Vagina (tissue), 2 donors: ENCODE measurements around the gene TRIM5. TPM values are rescaled to one million over a fixed set of nuclear protein-coding genes. Genes with fewer than 3 reads are reported as not detected.
"Not testable (repeated sequence)": the region's sequence is repeated elsewhere in the genome, so short reads cannot be mapped to it uniquely, and the experiment has no call there.

Experiments used
- DNase-seq, 2 donors: peaks; one replicate each; pipeline ENCODE4 v3.0.0-alpha.2; 2017; ENCODE audit errors: extremely low spot score in 2 of 2
- H3K27ac ChIP-seq: fragments of 200-600 bp; sonication (generic); one replicate; pipeline ENCODE4 v1.5.1; 2019
- H3K27me3 ChIP-seq: fragments of 200-600 bp; sonication (generic); one replicate; pipeline ENCODE4 v1.5.1; 2019
- H3K36me3 ChIP-seq, 2 donors: fragments of 200-600 bp; sonication (generic); one replicate each; pipeline ENCODE4 v1.5.1; 2017 to 2019
- H3K4me1 ChIP-seq: fragments of 200-600 bp; sonication (generic); one replicate; pipeline ENCODE4 v1.5.1; 2019
- H3K4me3 ChIP-seq, 2 donors: fragments of 200-600 bp; sonication (generic); 1 replicate in 1 of 2; 2 replicates in 1 of 2; pipeline ENCODE4 v1.5.1; 2016 to 2019
- H3K9me3 ChIP-seq: fragments of 200-600 bp; sonication (generic); one replicate; pipeline ENCODE4 v1.5.1; 2019
- POLR2A ChIP-seq, 2 donors: fragments of 450-650 bp; IDR thresholded peaks; one replicate each; pipeline ENCODE4 v1.6.1; 2017; ENCODE audit warnings: antibody characterized with exemption in 2 of 2, mild to moderate bottlenecking in 2 of 2, moderate library complexity in 2 of 2
- POLR2AphosphoS5 ChIP-seq, 2 donors: sonication (generic); formaldehyde crosslinking; IDR thresholded peaks; one replicate each; pipeline ENCODE4 v1.9.0; 2017; ENCODE audit warnings: antibody characterized with exemption in 2 of 2, mild to moderate bottlenecking in 2 of 2, low read depth in 1 of 2; ENCODE audit not compliant: insufficient read depth in 1 of 2
- intact Hi-C: fragments of 100-400 bp; cut with DNase I; formaldehyde crosslinking; loops from one replicate; pipeline ENCODE4 v1.15.1; 2023
- total RNA-seq: library from RNA; depleted of rRNA; stranded (reverse); fragments of >200 nt; gene quantifications from one replicate; pipeline ENCODE4 v1.2.3, GENCODE V29; 2016
- TF ChIP-seq, protein P1 (sequence below), 3 experiments: fragments of 450-650 bp in 2 of 3; fragments of 200-600 bp in 1 of 3; sonication (generic) in 1 of 3; IDR thresholded peaks; one replicate each; pipeline ENCODE4 v1.5.1; 2017 to 2019; ENCODE audit warnings: antibody characterized with exemption in 3 of 3, mild to moderate bottlenecking in 2 of 3, moderate library complexity in 2 of 3

Gene TRIM5
- total RNA-seq, 1 donor from 2014 or later: 20.4 TPM

DNA sequence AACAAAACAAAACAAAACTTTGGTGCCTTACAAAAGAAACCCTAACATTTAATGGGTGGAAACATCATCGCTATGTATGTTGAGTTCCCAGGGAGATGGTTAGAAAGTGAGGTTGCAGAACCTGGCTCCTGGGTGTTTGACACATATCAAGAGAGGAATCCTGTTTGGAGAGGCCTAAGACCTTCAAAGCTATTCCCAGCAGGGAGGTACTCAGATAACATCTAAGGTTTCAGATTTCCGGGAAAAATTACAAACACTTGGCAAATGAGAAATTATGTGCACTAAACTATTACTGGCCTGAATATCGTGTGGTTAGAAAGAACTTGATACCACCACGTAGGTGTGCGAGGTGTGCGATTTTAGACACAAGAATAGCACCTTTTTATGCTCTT is 18.5 kb downstream of the TRIM5 start:
- intact Hi-C loops: no loop called here
- TF ChIP-seq POLR2AphosphoS5 (IDR thresholded peaks at IDR 0.05; ENCODE audit: insufficient read depth in 1 of 2, low read depth in 1 of 2) (no peak), POLR2A (IDR thresholded peaks at IDR 0.05) (no peak)
- TF ChIP-seq, protein P1, sequence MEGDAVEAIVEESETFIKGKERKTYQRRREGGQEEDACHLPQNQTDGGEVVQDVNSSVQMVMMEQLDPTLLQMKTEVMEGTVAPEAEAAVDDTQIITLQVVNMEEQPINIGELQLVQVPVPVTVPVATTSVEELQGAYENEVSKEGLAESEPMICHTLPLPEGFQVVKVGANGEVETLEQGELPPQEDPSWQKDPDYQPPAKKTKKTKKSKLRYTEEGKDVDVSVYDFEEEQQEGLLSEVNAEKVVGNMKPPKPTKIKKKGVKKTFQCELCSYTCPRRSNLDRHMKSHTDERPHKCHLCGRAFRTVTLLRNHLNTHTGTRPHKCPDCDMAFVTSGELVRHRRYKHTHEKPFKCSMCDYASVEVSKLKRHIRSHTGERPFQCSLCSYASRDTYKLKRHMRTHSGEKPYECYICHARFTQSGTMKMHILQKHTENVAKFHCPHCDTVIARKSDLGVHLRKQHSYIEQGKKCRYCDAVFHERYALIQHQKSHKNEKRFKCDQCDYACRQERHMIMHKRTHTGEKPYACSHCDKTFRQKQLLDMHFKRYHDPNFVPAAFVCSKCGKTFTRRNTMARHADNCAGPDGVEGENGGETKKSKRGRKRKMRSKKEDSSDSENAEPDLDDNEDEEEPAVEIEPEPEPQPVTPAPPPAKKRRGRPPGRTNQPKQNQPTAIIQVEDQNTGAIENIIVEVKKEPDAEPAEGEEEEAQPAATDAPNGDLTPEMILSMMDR (IDR thresholded peaks at IDR 0.05): no peak

DNA sequence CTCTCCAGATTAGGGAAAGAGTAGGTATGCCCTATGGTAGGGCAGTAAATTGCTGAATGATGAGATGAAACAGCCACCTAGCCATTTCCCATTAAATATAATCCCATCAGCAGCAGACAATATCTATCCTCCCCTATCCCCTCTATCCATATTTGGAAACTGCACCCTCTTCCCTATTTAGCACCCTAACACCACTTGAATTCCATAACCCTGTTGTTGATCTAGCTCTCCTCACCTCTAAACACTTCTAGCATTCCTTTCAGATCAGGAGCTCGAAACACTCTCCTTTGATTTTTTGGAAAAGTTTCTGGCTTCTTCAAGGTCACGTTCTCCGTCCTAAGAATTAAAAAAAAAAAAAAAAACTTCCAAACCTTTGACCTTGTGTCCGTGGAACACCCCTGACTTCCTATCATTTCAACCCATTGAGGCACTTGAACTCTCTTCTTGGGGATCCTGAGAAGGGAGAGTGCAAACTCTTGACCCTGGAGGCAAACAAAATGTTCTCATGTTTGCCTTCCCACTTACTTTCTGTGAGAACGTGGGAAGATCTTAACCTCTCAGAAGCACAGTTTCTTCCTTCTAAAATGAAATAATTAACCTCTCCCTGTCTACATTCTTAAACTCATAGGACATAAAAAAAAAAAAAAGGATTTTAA is 19.0 kb downstream of the TRIM5 start:
- peaks cover 0 to 44% of the 10 kb centered on the region in 2 donors for H3K36me3 ChIP-seq

More for the DNA sequence above, 18.5 kb downstream of the TRIM5 start:
- DNase-seq: no peak
- no peaks in the 10 kb centered on the region for H3K9me3 ChIP-seq
- H3K27ac ChIP-seq: no peak overlapping the region
- H3K36me3 ChIP-seq: peaks cover 0 to 44% of the 10 kb centered on the region in 2 donors
- H3K4me3 ChIP-seq: no peak overlapping the region
- H3K27me3 ChIP-seq: no peaks in the 10 kb centered on the region
- H3K4me1 ChIP-seq: no peaks in the 10 kb centered on the region

DNA sequence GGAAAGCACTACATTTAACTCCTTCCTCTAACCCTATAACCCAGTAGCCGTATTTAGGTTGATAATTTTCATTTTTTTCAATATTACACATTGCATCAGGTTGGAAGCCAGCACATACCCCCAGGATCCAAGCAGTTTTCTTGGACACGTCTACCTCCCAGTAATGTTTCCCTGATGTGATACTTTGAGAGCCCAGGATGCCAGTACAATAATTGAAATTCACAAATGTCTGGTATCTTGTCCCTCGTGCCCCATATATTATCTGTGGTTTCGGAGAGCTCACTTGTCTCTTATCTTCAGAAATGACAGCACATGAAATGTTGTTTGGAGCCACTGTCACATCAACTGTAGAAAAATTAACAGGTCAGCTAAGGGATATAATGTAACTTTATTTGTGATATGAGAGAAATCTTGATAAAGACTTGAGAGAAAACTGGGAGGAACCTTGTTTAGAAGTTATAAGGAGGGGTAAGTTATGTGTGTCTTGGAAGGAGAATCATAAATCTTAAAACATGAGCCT is 19.8 kb downstream of the TRIM5 start:
- Histone ChIP-seq H3K9me3 (no peaks in the 10 kb centered on the region), H3K36me3 (peaks cover 0 to 44% of the 10 kb centered on the region in 2 donors), H3K4me1 (no peaks in the 10 kb centered on the region), H3K27ac (no peak overlapping the region), H3K27me3 (no peaks in the 10 kb centered on the region), H3K4me3 (no peak overlapping the region)
- TF ChIP-seq POLR2A (IDR thresholded peaks at IDR 0.05) (no peak), POLR2AphosphoS5 (IDR thresholded peaks at IDR 0.05; ENCODE audit: insufficient read depth in 1 of 2, low read depth in 1 of 2) (no peak)
- TF ChIP-seq, protein P1 (IDR thresholded peaks at IDR 0.05): no peak
- intact Hi-C loops: no loop called here
- no peak for DNase-seq

More for the DNA sequence above, 19.0 kb downstream of the TRIM5 start:
- DNase-seq: no peak
- Histone ChIP-seq H3K9me3 (no peaks in the 10 kb centered on the region), H3K27ac (no peak overlapping the region), H3K27me3 (no peaks in the 10 kb centered on the region), H3K4me3 (no peak overlapping the region), H3K4me1 (no peaks in the 10 kb centered on the region)
- intact Hi-C loops: no loop called here
- no peak for TF ChIP-seq POLR2AphosphoS5 (IDR thresholded peaks at IDR 0.05; ENCODE audit: insufficient read depth in 1 of 2, low read depth in 1 of 2)
- TF ChIP-seq, protein P1 (IDR thresholded peaks at IDR 0.05): no peak
- no peak for TF ChIP-seq POLR2A (IDR thresholded peaks at IDR 0.05)

DNA sequence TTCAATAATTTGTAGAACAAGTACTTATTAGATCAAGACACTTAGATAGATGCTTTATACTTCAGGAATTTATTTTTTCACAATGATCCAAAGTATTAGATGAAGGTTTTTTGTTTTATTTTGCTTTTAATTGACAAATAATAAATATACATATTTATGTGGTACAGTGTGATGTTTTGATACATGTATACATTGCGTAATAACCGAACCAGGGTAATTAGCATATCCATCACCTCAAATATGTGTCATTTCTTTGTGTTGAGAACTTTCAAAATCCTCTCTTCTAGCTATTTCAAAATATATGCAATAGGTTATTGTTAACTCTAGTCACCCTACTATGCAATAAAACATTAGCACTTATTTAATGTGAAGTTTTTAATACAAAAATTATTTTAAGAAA is 21.4 kb downstream of the TRIM5 start:
- no peak for DNase-seq
- H3K27me3 ChIP-seq: no peaks in the 10 kb centered on the region
- no peaks in the 10 kb centered on the region for H3K9me3 ChIP-seq
- no peaks in the 10 kb centered on the region for H3K4me1 ChIP-seq
- no peak overlapping the region for H3K4me3 ChIP-seq
- TF ChIP-seq POLR2AphosphoS5 (IDR thresholded peaks at IDR 0.05; ENCODE audit: insufficient read depth in 1 of 2, low read depth in 1 of 2) (no peak), POLR2A (IDR thresholded peaks at IDR 0.05) (no peak)
- TF ChIP-seq, protein P1 (IDR thresholded peaks at IDR 0.05): no peak
- intact Hi-C loops: no loop called here
- H3K36me3 ChIP-seq: peaks cover 0 to 31% of the 10 kb centered on the region in 2 donors
- H3K27ac ChIP-seq: no peak overlapping the region

DNA sequence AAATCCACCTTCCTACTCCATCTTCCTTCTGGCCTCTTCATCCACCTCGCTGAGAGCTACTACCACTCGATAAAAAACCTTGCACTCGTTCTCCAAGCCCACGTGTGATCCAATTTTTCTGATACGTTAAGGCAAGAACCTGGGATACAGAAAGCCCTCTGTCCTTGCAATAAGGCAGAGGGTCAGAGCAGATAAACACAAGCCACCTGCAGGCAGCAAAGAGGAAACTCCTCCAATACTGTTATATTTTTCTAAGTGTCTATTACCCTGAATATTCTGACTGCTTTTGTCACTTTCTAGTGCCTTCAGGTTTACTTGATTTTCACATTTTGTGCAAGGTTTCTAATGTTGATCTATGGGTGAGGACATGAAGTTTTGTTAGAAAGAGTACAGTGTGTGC is 26.6 kb downstream of the TRIM5 start:
- H3K4me3 ChIP-seq: no peak overlapping the region
- no peaks in the 10 kb centered on the region for H3K9me3 ChIP-seq
- no peaks in the 10 kb centered on the region for H3K27me3 ChIP-seq
- no peak for DNase-seq
- H3K4me1 ChIP-seq: no peaks in the 10 kb centered on the region
- TF ChIP-seq POLR2A (IDR thresholded peaks at IDR 0.05) (no peak), POLR2AphosphoS5 (IDR thresholded peaks at IDR 0.05; ENCODE audit: insufficient read depth in 1 of 2, low read depth in 1 of 2) (no peak)
- TF ChIP-seq, protein P1 (IDR thresholded peaks at IDR 0.05): no peak
- intact Hi-C loops: loop anchor here (10.0 kb wide), 1 partner anchor 66 kb away; no protein-coding TSS in a partner anchor
- H3K36me3 ChIP-seq: peaks cover 0 to 5% of the 10 kb centered on the region in 2 donors
- no peak overlapping the region for H3K27ac ChIP-seq

DNA sequence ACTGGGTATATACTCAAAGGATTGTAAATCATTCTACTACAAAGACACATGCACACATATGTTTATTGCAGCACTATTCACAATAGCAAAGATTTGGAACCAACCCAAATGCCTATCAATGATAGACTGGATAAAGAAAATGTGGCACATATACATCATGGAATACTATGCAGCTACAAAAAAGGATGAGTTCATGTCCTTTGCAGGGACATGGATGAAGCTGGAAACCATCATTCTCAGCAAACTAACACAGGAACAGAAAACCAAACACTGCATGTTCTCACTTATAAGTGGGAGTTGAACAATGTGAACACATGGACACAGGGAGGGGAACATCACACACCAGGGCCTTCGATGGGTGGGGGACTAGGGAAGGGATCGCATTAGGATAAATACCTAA is 27.9 kb downstream of the TRIM5 start:
- H3K4me1 ChIP-seq, H3K27ac ChIP-seq, H3K4me3 ChIP-seq, DNase-seq, H3K36me3 ChIP-seq, H3K27me3 ChIP-seq, H3K9me3 ChIP-seq: not testable (repeated sequence)
- intact Hi-C loops: loop anchor here (10.0 kb wide), 1 partner anchor 68 kb away; no protein-coding TSS in a partner anchor
